ENCODE data around the gene CGNL1. TPM values are rescaled to one million over a fixed set of nuclear protein-coding genes. Genes with fewer than 3 reads are reported as not detected.

The CGNL1 gene
- total RNA-seq, 2 donors from 2014 or later: 16.4 to 29.8 TPM

DNA sequence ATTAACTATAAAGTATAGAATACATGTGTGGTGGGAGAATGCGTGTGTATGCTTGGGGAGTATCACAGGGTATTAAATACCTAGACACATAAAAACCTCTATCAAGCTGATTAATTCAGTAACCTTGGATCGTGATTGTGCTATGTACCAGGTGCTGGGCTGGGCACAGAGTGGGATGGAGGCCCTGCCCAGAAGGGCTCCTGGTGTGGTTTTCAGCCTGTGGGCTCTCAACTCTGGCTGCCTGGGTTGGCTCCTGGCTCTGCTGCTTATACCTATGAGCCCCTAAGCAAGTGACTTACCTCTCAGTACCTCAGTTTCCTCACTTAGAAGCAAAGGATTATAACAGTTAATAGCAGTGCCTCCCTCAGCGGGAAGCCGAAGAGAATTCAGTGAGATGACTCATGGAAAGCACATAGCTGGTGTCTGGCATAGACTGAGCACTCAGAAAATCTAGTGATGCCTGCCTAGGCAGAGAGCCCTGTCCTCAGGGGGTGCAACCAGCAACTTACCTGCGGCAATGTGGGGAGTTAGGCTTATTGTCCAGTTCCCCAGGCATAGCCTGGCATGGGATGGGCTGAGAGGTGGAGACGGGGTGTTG, 124.8 kb downstream of the CGNL1 start:
- TF ChIP-seq, protein P1, sequence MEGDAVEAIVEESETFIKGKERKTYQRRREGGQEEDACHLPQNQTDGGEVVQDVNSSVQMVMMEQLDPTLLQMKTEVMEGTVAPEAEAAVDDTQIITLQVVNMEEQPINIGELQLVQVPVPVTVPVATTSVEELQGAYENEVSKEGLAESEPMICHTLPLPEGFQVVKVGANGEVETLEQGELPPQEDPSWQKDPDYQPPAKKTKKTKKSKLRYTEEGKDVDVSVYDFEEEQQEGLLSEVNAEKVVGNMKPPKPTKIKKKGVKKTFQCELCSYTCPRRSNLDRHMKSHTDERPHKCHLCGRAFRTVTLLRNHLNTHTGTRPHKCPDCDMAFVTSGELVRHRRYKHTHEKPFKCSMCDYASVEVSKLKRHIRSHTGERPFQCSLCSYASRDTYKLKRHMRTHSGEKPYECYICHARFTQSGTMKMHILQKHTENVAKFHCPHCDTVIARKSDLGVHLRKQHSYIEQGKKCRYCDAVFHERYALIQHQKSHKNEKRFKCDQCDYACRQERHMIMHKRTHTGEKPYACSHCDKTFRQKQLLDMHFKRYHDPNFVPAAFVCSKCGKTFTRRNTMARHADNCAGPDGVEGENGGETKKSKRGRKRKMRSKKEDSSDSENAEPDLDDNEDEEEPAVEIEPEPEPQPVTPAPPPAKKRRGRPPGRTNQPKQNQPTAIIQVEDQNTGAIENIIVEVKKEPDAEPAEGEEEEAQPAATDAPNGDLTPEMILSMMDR (IDR thresholded peaks at IDR 0.05): no peak
- Histone ChIP-seq H3K4me1 (peaks cover 0 to 51% of the 10 kb centered on the region in 2 donors), H3K9me3 (no peaks in the 10 kb centered on the region), H3K27ac (peak overlapping the region; percentile 51 to 54), H3K4me3 (no peak overlapping the region), H3K27me3 (no peaks in the 10 kb centered on the region), H3K36me3 (no peaks in the 10 kb centered on the region)
- no peak for DNase-seq (ENCODE audit: low spot score)

DNA sequence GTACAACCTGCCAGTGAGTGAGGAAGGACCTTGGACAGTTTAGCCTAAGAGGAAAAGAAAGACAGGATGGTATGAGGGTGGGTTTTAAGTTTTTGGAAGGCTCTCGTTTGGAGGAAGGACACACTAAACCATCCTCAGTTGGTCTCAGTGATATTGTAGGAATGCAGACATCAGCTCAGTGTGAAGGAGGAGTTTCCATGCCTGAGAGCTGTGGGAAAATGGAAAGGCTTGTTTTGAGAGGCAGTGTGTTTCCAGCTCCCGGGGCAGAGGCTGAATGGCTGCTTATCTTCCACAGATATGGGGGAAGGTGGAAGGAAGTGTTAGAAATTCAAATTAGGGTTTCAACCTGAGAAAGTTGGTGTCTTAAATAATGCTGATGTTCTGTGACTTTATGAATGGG, 125.8 kb downstream of the CGNL1 start:
- DNase-seq (ENCODE audit: low spot score): no peak
- Histone ChIP-seq H3K4me1 (peaks cover 0 to 50% of the 10 kb centered on the region in 2 donors), H3K27me3 (no peaks in the 10 kb centered on the region), H3K36me3 (no peaks in the 10 kb centered on the region), H3K9me3 (no peaks in the 10 kb centered on the region), H3K27ac (no peak overlapping the region), H3K4me3 (no peak overlapping the region)
- TF ChIP-seq, protein P1 (IDR thresholded peaks at IDR 0.05): no peak

DNA sequence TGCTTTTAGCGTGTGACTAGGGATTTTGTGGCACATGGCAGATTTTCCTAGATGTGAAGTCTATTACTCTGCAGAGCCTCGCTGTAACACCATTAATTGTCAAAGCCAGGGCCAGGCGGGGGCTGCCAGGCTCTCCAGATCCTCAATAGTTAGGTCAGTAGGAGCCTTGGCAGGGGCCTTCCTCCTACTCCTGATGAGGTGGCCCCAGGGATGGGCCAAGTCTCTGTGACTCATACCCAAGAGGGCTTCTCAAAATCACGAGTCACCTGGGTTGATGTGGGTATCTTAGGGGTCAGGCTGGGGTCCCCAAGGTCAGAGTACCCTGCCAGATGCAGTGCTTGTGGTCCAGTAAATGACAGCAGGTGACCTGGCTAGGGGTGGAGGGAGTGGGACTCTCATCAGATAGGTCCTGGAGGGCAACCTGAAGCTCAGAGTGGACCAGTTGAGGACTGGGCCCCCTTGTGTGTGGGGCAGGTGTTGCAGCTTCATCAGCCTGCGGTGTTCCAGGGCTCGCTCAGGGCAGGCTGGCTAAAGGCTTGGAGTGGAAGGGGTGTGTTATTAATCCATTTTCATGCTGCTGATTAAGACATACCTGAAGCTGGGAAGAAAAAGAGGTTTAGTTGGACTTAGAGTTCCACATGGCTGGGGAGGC, 126.9 kb downstream of the CGNL1 start:
- Histone ChIP-seq H3K9me3 (no peaks in the 10 kb centered on the region), H3K27ac (no peak overlapping the region), H3K27me3 (no peaks in the 10 kb centered on the region), H3K36me3 (no peaks in the 10 kb centered on the region), H3K4me1 (peaks cover 0 to 45% of the 10 kb centered on the region in 2 donors), H3K4me3 (no peak overlapping the region)
- DNase-seq (ENCODE audit: low spot score): no peak
- TF ChIP-seq, protein P1 (IDR thresholded peaks at IDR 0.05): no peak

DNA sequence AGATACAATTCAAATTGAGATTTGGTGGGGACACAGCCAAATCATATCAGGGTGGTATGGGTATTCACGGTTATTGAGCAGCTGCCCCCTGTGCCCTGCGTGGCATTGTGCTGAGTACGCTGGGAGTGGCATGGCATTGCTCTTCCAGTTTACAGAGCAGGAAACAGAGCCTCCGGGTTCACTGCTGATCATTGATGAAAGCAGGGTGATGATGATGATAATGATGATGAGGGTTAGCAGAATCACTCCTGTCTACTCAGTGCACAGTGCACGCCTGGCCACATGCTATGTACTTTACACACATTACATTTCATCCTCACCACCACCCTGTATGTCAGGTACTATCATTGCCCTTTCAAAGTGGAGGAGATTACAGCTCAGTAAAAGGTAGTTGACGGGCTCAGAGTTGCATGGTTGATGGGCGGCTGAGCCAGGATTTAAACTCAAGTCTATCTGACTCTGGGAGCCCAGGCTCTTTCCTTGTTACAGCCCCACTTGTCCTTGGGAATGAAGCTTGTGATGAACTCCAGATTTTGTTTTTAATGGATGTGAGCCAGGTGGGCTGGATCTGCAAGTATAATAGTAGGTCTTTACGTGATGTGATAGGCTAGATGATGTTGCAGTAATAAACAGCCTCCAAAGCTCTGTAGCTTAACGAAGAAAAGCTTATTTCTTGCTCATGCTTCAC, 127.8 kb downstream of the CGNL1 start:
- no peak for DNase-seq (ENCODE audit: low spot score)
- H3K27me3 ChIP-seq: no peaks in the 10 kb centered on the region
- peak overlapping the region; percentile 54 to 68 for H3K27ac ChIP-seq
- peaks cover 0 to 45% of the 10 kb centered on the region in 2 donors for H3K4me1 ChIP-seq
- H3K9me3 ChIP-seq: no peaks in the 10 kb centered on the region
- no peak overlapping the region for H3K4me3 ChIP-seq
- no peaks in the 10 kb centered on the region for H3K36me3 ChIP-seq
- TF ChIP-seq, protein P1 (IDR thresholded peaks at IDR 0.05): no peak

DNA sequence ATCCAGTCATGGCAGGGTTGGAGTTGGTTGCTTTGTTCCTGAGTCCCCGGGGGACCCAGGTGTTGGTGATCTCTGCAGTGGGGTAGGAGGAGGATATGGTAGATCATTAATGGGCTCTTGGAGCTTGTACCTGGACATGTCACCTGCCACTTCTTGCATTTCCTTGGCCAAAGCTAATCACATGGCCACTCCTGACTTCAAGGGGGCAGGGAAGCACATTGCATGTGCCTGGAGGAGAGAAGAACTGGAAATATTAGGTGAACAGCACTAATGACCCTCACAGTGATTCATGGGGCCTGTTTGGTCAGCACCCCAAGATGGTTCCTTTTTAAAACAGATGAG, 128.3 kb downstream of the CGNL1 start:
- Histone ChIP-seq H3K9me3 (no peaks in the 10 kb centered on the region), H3K4me1 (peaks cover 0 to 49% of the 10 kb centered on the region in 2 donors), H3K27me3 (no peaks in the 10 kb centered on the region), H3K36me3 (no peaks in the 10 kb centered on the region), H3K4me3 (no peak overlapping the region), H3K27ac (peak overlapping the region; percentile 54 to 68)
- no peak for DNase-seq (ENCODE audit: low spot score)
- TF ChIP-seq, protein P1 (IDR thresholded peaks at IDR 0.05): no peak
